Measurements from ENCODE around the gene LPP.
"Not testable (repeated sequence)": the region's sequence is repeated elsewhere in the genome, so short reads cannot be mapped to it uniquely, and the experiment has no call there.

LPP gene

DNA sequence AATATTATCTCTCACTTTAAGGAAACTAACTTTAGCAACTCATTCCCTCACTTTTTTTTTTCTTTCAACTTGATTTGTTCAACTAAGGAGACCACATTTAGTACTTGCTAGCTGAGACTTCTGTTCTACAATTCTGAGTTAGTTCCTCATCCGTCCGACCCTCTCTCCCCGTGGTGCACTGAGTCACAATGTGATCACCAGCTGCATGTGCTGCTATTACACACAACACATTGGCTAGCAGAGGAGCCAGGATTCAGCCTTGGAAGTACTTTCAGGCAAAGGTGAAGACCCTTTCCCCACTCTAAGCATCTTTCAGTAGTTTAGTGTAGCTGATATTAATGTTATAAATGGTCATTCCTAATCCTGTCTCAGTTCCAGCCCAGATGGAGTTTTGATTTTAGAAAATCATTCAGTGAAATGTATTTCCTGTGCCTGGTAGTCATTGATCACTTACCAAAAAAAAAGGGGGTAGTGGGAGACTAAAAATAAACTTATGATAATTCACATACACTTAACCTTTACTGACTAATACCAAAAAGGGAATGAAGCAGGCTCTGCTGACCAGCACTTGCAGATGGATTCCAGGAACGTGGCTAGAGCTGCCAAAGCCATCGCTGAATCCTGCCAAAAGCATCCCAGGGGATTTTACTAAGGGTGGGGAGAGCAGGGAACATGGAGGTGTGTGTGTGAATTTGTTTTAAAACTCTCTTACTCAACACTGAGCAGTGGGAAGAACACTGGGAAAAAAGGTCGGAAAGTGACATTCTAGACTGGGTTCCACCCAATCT, 424.8 kb downstream of the LPP start:
- no peak for DNase-seq

DNA sequence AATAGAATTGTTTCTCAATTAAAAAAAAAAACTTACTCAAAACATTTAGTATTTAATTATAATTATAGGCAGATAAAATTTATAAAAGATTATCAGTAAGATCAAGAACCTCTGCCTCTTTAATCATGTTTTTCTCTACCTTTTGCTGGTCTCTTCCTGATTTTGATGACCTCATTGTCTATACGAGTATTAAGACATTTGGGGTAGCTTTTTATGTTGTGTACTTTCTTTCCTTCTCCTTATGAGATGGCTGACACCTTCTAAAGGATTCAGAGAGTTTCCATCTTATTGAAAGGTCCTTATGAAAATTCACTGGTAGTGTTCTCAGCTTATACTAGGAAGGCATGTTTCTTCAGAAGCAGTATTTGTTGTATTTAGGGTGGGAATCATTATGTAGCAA, 426.3 kb downstream of the LPP start:
- no peak for DNase-seq

DNA sequence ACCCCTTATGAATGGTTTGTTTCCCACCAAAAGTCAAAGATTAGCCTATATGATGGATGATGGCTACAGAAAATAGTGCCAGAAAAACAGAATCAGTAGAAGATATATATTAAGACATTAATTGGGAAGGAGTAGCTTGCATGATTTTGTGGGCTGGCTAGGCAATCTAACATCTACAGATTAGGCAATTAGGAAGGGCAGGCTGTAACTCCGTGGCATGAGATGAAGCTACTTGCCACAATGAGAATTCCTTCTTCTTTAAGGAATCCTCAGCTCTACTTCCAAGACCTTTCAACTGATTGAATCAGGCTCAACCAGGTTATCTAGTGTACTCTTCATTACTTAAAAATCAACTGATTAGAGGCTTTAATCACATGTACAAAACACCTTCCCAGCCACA, 426.7 kb downstream of the LPP start:
- DNase-seq: no peak

DNA sequence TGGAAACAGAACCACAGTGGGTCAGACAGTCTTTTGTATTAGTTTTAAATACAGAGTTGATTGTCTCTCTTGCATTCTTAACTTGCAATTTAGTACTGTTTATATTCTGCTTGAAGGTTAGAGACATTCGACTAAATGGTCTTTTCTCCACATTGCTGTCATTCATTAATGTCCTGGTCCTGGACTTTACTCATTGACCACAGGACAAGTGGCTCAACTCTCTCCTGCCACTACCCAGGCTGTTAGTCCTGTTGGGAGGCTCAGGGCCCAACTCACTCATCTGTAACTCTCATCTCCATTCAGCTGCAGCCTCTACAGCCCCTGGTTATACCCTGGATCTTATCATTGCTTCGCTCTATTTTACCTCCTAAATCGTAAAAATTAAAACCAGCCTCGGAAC, 427.4 kb downstream of the LPP start:
- DNase-seq: no peak

DNA sequence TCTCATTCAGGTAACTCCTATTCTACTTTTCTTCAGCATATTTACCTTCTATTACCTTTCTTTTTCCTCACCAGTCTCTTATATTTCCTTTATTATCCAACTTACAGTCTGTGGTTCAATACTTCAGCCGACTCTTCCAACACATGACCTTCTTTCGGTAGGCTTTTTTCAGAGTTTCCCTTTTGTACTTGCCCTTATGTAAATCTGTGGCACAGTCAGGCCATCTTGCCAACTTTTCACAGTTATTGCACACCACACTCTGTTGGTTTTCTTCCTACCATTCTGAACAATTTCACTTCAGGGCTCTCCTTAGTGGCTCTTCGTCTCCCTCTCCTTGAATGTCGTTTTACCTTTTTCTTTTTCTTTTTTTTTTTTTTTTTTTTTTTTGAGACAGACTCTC, 427.8 kb downstream of the LPP start:
- DNase-seq: no peak

DNA sequence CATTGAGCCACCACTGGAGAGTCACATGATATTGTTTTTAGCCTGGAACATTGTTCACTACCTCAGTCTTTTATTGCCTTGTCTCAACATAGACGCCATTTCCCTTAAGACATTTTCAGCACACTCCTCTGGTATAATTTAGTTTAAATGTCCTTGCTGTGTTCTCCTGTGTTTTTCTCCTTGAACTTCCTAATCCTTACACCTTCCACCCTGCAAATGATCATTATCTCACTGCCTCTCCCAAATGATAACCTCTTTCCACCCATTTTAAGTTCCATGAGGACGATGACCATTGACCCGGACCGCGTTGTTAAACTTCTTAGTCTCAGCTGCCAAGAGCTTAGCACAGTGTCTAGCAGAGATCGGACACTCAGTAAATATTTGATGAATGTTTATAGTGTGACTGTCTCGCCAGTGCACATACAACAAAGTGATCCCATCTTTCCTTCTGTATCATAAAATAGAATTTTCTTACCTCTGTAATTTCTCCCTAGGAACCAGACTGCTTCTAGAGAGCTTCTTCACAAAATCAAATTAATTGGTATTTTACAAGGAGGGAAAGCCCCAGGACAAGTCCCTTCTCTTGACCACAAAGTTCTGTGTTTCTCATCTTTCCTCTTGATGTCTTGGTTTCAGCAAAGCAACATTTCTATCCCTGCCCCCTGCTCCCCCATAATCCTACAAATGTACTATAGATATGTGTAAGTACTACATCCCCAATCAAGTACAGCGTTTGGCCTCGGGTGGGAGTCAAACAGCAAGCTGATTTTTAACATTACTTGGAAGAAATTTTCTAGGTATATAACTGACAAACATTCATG, 429.6 kb downstream of the LPP start:
- no peak for DNase-seq

DNA sequence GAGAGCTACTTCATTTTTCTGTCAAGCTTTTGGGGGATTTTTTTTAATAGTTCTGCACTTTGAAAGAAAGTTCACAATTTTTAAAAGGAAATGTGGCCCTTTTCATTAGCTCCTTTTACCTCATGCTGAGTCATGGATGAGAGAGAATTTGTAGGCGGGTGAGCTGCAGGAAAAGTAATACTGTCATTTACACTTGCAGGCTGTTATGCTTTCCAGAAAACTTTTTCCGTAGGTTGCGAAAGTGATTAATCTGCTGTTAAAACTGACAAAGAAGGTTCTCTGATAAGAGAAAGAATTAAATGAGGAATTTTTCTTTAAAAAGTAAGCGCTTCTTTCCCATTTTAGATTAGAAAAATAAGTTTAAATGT, 430.2 kb downstream of the LPP start:
- no peak for DNase-seq

DNA sequence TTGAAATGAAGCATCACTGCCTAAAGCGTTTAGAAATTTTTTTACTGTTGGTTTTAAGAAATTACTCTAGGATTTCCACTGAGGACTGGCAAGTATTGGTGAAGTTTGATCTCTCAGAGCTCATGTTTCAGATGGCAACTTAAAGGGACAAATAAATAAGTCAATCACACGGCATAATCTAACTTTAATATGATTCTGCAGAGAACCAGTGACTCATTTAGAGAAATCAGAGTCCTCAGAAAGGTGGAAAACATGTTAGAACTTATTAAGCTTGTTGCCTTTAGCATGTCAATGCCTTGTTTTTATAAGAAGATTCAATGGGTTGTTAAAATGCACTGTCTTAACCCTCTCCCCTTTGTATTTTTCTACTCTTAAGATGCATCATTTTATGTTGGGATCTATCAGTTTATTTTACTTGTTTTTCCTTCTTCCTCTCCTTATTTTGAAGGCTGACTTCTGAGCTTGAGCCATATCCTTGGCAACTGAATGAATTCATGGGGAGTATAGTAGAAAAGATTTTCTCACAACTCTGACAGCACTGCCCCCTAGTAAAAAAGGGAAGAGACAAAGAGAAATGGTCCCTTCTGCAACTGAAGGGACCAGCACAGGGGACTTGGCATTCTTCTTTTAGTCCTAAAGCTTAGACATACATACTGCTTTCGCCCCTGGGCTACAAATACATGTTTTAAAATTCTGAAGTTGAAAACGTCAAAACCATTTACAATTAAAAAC, 431.2 kb downstream of the LPP start:
- DNase-seq: no peak

DNA sequence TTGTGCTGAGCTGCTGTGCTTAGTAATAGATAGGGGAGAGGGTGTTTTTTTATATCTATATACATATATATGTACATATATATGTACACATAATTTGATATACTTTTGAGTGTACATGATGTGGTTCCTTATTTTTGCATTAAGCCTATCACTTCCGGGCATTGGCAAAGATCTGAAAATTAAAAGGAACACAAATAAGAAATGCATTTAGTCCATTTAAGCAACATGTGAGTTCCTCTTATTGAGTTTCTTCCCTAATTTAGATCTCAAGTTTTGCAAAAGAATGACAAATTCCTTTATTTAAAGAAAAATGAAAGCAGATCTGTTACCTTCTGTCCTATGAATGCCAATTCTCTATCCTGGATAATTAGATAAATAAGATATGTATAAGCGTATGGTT, 435.1 kb downstream of the LPP start:
- DNase-seq: no peak

DNA sequence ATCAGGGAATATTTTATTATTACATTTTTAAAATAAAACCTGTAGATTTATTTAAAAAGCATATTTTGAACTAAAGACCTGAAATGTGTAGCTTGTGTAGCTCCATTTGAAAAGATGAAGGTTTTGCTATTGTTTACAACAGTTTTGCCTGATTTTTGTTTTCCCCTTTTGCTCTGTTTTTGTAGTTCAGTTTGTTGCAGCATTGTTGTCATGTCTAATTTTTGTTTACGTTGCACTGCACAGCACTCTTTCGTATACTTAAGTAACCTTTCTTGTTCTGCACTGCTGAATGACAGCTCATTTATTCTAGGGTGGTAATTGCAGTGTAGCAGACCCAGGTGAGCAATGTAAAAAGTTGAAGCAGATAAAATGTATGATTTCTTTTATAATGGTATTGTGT, 435.8 kb downstream of the LPP start:
- no peak for DNase-seq

DNA sequence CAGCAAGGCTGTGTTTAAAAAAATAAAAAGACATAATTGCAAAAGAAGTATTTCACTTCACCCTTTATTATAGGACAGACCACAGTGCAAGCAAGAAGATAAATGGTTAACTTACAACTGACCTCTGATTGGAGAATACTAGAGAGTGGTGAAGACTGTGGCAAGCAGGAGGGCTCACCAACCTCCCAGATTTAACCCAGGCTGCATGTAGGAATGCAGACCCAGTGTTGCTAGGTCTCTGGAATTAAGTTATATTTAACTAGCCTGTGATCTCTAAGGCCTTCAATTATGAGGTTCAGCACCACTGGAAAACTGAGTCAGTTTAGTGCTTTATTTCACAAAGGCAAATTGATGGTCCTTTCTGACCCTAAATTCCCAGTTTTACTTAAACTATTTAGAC, 436.6 kb downstream of the LPP start:
- DNase-seq: no peak

DNA sequence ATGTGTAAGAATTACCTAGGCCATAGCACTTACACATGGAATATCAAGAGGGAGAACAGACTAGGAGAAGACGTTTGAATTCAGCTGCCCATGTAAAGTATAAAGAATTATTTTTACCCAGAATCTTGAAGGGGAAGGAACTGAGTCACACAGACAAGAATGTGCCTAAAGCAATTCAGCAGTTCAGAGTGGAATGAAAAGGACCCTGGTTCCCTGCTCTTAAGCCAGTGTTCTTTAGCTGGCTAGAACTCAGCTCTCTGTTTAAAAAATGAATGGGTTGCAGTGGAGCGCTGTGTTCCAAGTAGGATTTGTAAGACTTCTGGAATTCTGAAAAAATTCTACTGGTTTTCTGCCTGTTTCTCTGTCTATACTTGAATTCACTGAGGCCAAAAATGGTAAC, 440.2 kb downstream of the LPP start:
- DNase-seq: no peak

DNA sequence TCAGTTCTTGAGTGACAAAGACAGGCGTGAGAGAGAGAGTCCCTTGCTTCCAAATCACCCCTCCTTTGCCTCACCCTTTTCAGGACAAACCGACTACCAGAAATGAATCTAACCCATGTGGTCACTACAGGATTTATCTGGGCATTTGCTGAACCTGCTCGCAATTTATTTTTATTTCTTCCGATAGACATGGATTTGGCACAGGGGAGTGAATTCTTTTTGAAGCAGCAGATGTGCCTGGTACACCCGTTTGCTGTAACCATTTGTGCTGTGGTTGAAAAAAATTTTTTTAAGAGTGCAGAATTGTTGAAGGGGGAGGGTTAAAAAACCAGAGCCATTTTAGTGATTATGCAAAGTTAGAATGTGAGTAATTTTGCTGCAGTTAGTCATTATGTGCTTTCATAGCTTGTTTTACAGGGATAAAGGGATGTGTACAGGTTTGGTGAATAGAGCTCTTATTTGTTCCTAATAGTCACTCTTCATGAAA, 442.0 kb downstream of the LPP start:
- no peak for DNase-seq

DNA sequence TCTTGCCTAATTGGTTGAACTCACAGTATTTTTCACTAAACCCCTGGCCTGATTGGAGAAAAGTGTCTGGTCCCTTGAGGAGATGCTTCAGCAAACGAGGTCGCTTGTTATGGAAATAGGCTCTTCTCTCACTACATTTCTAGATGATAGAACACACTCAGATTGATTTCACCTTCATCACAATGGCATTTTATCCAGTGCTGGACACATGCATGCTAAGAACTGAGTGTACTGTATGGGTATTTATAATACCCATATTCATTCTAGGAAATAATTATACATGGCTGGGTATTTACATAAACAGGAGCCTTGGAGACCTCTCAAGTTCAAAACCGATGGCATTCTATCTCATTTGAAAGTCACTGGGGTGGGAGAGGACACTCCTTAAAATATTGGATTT, 444.9 kb downstream of the LPP start:
- DNase-seq: no peak

DNA sequence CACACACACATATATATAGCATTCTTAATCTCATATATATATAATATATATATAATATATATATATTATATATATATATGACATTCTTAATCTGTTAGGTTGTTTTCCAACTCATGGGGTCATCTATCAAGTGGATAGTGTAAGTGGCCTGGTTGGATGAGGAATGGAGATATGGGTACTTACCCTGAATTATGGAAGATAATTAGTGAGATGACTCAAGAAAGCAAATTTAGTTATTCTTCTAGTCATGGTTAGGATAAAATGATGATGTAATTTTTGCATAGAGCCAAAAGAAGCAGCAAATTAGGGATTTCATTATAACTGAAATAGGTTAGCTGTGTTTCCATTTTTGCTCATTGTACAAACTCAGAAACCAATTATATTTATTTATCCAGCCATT, 448.2 kb downstream of the LPP start:
- DNase-seq: no peak

DNA sequence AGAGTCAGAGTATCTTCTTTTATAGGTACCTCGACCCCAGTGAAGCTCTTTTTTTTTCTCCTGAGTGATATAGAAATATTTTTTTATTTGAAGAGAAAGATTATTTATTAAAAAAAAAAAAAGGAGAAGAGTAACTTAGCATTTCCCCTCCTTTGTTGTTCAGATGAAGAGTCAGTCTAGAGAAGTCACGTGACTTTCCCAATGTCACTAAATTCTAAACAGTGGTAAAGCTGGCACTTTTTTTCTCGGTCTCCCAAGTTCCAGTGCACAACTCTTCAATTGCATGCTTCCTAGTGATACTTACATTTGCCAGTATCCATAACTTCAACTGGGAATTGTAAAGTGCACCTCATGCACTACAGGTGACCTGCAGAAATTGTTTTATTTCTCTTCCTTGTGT, 448.7 kb downstream of the LPP start:
- DNase-seq: no peak

DNA sequence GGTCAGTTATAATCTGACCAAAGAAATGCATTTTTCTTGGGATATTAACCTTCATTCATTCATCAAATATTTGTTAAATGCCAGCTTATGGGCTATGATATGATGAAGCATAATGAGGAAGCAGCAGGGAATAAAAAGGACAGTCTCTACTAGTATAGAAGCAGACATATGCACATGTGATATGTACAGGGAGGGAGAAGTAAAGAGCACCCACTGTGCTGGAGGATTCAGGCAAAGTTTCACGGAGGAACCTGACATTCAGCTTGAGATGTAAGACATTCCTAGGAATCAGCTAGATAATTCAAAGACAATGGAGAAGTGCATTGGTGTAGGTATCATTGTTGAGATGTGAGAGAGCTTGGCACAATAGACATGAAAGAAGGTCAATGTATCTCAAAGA, 450.7 kb downstream of the LPP start:
- DNase-seq: no peak

DNA sequence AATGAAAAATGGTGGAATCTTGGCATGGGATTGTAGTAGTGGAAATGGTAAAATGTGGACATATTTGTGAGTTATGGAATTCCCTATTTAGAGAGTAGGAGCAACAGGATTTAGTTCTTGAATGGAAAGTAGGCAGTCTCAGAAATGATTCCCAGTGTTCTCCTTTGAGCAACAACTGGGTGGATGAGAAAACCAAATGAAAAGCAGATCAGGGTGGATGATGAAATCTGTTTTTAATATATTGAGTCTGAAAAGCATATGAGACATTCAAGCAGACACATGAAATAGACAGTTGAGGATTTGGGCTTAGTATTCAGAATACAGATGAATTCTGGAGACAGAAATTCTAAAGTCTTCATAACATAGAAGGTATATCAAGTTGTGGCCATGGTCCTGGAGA, 451.3 kb downstream of the LPP start:
- no peak for DNase-seq

DNA sequence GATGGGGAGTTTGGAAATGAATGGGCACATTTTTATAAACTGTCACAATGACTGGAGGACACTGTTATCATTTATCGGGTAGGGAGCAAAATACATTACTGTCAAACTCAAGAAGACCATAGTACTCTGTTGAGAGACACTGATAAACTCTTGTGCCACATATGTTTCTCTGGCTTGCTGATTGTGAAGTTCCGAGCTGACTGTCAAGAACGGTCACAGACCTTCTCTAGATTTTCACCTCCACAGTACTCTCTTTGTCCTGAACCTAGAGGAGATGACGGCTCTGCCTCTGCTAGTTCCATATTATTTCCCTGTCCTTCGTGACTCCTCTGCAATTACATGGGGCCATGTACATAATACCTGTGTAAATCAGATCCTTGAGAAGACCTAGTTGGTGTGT, 451.9 kb downstream of the LPP start:
- no peak for DNase-seq

DNA sequence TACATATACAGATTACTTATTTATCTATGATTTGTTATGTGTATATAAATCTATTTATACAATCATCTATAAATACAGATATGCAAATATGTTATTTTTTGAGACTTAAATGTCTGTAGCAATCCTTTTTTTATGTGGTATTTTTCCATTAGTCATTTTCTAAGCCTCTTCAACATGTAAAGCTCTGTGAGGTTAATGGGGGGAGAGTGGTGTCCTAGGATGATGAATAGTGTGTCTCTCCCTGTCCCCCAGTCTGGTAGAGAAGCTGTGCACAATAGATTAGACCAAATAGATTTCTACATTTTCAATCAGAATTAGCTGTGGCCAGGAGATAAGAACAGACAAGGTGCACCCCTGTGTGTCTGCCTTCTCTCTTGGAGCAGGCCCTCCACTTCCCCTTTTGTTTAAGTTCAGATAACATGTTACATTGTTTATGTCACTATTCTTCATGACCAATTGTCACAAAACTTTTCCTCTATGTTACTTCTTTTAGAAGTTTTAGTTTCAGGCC, 453.9 kb downstream of the LPP start:
- no peak for DNase-seq

DNA sequence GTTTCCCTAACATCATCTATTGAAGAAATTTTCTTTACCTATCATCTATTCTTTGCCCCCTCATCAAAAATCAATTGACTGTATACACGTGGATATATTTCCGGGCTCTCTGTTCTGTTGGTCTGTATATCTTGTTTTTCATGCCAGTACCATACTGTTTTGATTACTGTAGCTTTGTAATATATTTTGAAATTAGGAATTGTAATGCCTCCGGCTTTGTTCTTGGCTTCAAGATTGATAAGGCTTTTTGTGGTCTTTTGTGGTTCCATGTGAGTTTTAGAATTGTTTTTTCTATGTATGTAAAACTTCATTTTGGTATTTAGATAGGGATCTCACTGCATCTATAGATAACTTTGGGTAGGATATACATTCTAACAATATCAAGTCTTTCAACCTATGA, 454.4 kb downstream of the LPP start:
- DNase-seq: no peak

DNA sequence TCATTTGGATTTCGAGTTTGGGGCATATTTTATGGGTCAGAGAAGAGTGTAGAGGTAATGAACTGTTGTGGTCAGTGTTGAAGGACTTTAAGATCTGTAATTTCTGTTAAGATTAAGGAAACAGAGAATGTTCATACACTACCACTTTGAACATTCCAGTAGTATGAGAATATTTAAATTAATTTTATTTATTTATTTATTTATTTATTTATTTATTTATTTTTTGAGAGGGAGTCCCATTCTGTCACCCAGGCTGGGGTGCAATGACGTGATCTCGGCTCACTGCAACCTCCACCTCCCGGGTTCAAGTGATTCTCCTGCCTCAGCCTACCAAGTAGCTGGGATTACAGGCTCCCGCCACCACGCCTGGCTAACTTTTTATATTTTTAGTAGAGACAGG, 459.8 kb downstream of the LPP start:
- not testable (repeated sequence) for DNase-seq

DNA sequence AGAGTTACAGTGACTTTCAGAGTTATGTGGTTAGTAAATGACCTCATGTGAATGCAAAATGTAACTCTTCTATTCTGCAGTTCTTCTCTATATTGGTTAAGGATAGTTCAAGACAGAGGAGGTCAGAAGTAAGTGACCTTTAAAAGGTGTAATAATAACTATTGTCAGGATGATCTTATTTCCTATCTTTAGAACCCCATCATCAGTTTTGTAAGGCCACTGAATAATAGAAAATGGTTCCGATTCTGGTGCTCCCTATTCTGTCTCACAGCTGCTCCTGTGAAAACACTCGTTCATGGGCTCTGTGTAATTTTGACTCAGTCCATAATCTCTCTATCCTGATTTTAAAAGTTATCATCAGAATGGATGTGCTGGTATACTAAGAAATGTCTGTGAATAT, 463.3 kb downstream of the LPP start:
- DNase-seq: no peak
